Stimulated activated CD8-positive, alpha-beta memory T cell treated with anti-CD3 and anti-CD28 coated beads, Interleukin-2, amount 100 ng/mL, for 1 hour (primary cell): ENCODE data around the gene APCDD1.

ENCODE experiments used
- DNase-seq, 2 donors: peaks; one replicate each; pipeline ENCODE4 v3.0.0-alpha.2; 2020; ENCODE audit warnings: low read depth in 2 of 2

APCDD1 gene

GRCh38 chr18:10432781-10433180 is 21.7 kb upstream of the APCDD1 start:
- no peak for DNase-seq

- no peak for DNase-seq
Observed at GRCh38 chr18:10436160-10436559, 18.3 kb upstream of the APCDD1 start.

- DNase-seq, result no peak
Observed at GRCh38 chr18:10437837-10438236, 16.6 kb upstream of the APCDD1 start.

DNA sequence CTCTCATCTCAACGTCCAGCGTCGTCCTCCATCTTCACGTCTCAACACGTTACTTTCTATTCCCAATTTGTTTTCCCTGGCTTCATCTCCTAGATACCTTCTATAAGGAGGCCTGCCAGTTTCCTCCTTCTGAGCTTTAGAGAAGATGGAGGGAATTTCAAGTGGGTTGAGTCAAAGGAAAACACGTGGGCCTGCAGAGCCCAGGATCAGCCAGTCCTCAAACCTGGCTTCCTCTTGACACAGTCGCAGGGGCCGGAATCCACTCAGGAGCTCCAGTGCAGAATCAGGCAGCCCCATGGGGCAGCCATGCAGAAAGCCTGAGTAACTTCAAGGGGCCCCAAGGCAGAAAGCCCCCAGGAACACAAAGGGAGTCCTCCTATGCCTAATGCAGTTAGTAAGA is 14.5 kb upstream of the APCDD1 start:
- no peak for DNase-seq

GRCh38 chr18:10440884-10441283 is 13.6 kb upstream of the APCDD1 start:
- DNase-seq, result no peak

GRCh38 chr18:10441472-10441871 is 13.0 kb upstream of the APCDD1 start:
- no peak for DNase-seq

- no peak for DNase-seq
Observed at GRCh38 chr18:10442551-10442971, 11.9 kb upstream of the APCDD1 start.

DNA sequence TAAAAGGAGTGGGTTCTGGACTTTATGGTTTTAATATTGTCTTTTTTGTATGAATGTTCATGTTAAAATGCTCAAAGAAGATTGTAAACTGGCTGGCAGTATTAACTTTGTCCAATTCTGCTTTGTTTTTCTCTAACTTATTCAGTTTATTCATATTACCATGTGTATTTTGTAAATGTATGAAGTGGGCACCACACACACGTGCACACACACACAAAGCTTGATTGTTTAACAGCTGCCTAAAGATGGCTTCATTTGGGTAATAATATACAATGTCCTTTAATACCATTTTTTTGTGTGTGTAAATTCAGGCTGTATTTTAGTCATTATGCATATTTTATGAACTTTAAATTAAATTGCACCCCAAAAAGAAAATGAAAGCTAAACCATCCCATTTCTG is 11.4 kb upstream of the APCDD1 start:
- DNase-seq, result no peak

- no peak for DNase-seq
Observed at GRCh38 chr18:10444314-10445006, 10.0 kb upstream of the APCDD1 start.

DNA sequence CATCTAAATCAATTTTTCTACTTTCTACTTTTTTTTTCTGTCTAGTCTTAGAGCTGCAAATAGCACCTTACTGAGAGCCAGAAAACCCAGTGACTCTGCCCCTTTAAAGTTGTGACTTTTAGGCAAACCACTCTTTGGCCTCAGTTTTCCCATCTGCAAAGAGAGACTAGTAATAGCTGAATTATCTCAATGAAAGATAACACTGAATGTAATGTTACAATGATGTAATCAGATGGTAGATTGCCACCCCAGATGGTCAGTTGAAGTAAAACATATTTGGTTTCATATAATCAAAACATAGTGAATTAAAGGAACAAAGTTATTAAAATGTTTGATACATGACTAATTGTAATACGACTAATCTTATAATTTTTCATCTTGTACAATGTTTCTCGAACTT is 5.0 kb upstream of the APCDD1 start:
- DNase-seq, result no peak

DNA sequence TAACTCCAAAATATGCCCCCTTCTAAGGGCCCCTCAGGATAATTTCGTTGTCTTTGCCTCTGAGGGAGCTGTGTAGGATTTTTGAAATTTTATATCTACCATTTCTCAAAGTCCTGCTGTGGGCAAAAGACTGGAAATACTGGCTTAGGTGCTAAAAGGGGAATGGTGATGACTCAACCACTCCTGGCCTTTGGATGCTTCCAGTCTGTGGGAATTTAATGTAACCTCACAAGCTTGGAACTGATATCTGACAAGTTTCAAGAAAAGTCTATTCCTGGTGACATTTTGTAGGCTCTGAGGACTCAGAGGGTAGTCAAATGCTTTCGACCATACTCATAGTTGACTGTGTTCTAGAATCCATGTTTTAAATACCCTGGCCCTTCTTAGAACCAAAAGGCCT is 3.4 kb upstream of the APCDD1 start:
- DNase-seq, result no peak

- DNase-seq, result no peak
Observed at GRCh38 chr18:10453261-10453805, 1.1 kb upstream of the APCDD1 start.

- DNase-seq, result no peak
Observed at GRCh38 chr18:10454681-10455557, 484 bp downstream of the APCDD1 start.

GRCh38 chr18:10455726-10456453 is 1.5 kb downstream of the APCDD1 start:
- no peak for DNase-seq

DNA sequence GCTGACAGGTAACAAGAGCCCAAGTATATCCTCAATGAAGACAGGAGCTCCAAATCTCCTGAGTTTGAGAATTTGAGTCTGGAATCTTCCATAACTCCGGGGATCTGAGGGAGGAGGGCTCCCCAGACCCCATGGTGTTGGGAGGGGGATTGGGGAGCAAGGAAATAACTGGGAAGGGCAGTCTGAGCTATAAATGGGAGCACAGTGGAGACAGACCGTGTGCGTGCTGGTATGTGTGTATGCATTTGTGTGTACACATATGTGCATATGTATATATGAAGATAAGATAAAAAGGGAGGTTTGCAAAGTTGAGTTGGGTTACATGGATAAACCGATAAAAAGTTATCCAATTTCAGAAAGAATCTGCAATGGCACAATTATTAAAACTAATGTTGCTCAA is 2.3 kb downstream of the APCDD1 start:
- no peak for DNase-seq

DNA sequence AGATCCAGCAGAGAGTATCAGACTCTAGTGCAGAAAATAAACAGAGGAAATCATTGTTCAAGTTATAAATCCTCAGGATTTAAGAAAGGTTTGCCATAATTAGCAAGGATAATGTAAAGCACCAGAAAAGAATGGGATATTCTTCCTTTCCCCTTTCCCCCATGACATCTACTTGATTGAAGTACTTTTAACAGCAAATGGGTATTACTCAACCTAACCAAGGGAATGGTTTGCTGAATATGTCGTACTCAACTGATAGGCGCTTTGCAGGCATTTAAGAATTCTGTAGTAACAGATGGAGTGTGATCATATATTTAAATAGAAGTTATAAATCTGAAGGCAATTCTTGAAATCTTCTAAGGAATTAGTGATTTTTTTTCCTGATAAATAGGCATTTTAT is 2.7 kb downstream of the APCDD1 start:
- DNase-seq, result no peak

- DNase-seq, result no peak
Observed at GRCh38 chr18:10457767-10458166, 3.3 kb downstream of the APCDD1 start.

DNA sequence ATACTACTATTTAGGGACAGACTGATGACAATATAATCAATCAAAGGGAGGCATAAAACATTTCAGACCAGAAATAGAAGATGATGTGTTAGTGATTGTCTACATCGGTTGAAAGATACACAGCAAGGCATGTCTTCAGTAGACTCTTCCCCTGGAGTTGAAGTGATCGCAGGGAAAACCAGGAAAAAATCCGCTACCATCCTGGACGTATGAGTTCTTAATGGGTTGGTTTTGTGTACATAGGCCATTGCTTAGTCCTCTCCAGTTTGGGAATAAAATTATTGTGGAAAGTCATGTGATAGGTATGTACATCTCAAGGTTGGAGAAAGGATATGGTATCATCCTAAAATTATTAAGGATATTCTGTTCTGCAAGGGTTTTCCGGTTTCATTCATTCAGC is 4.3 kb downstream of the APCDD1 start:
- DNase-seq, result no peak

GRCh38 chr18:10459587-10459986 is 5.2 kb downstream of the APCDD1 start:
- no peak for DNase-seq

GRCh38 chr18:10460414-10461018 is 6.1 kb downstream of the APCDD1 start:
- no peak for DNase-seq

DNA sequence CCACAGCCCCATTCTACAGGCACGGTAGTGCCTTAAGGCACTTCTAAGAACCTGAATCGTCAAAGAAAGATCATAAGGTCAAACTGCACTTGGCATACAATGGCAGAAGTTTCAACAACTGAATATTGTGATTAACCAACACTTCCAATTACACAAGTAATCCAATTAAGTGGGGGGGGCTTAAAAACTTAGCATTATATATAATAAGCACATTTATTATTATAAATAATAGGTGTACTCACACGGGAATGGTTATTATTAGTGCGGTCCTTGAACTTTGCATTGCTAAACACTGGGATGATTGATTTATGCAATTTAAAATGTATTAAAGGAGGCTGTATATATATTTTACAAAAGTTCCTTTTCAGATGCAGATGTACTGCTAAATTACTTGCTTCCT is 7.6 kb downstream of the APCDD1 start:
- no peak for DNase-seq

GRCh38 chr18:10462597-10462996 is 8.2 kb downstream of the APCDD1 start:
- no peak for DNase-seq
